Upper lobe of right lung (tissue), 1 donor: ENCODE measurements around the gene NAGS. TPM values are rescaled to one million over a fixed set of nuclear protein-coding genes. Genes with fewer than 3 reads are reported as not detected.
"Not testable (repeated sequence)": the region's sequence is repeated elsewhere in the genome, so short reads cannot be mapped to it uniquely, and the experiment has no call there.

Source experiments
- ATAC-seq: fragments of 200-7000 bp; cut with Tn5 transposase; one replicate; pipeline ENCODE4 v1.9.1; 2020; ENCODE audit warnings: mild to moderate bottlenecking, moderate library complexity
- DNase-seq: peaks from one replicate; pipeline ENCODE4 v3.0.0-alpha.2; 2020
- H3K27ac ChIP-seq: fragments of 200-600 bp; one replicate; pipeline ENCODE4 v1.8.0; 2022
- H3K27me3 ChIP-seq: fragments of 200-600 bp; one replicate; pipeline ENCODE4 v1.8.0; 2022; ENCODE audit warnings: mild to moderate bottlenecking
- H3K36me3 ChIP-seq: fragments of 200-600 bp; one replicate; pipeline ENCODE4 v1.8.0; 2022
- H3K4me1 ChIP-seq: fragments of 200-600 bp; one replicate; pipeline ENCODE4 v1.8.0; 2022
- H3K4me3 ChIP-seq: fragments of 200-600 bp; one replicate; pipeline ENCODE4 v1.8.0; 2022; ENCODE audit warnings: mild to moderate bottlenecking
- H3K9me3 ChIP-seq: fragments of 200-600 bp; one replicate; pipeline ENCODE4 v1.8.0; 2022
- CTCF ChIP-seq: fragments of 200-600 bp; IDR thresholded peaks from one replicate; pipeline ENCODE4 v1.8.0; 2022; ENCODE audit warnings: antibody characterized with exemption
- intact Hi-C: fragments of 100-400 bp; cut with DNase I; formaldehyde crosslinking; loops from one replicate; pipeline ENCODE4 v1.11.0; 2022
- total RNA-seq: library from RNA; stranded (reverse); fragmentation: NEBNext Ultra II Directional; extraction: Animal tissue kit (Norgen Biotek cat#: 25700); gene quantifications from one replicate; pipeline ENCODE4 v1.2.1, GENCODE V29; 2021
- donor health status: DM: no; HTN: yes; CAD: no; lungs with severe emphysema.

Gene NAGS
- total RNA-seq, 1 donor from 2014 or later: 7.1 TPM

GRCh38 chr17:44044071-44044470 lies 39.6 kb downstream of the NAGS start:
- peaks cover 36% of the 10 kb centered on the region for H3K4me1 ChIP-seq
- no peak for TF ChIP-seq CTCF
- no peak overlapping the region for H3K27ac ChIP-seq
- H3K9me3 ChIP-seq: no peaks in the 10 kb centered on the region
- no peaks in the 10 kb centered on the region for H3K27me3 ChIP-seq
- DNase-seq: no peak
- no peak for ATAC-seq
- H3K36me3 ChIP-seq: peaks cover 12% of the 10 kb centered on the region
- intact Hi-C loops: no loop called here
- H3K4me3 ChIP-seq: no peak overlapping the region

GRCh38 chr17:44045486-44045885 lies 41.1 kb downstream of the NAGS start:
- Histone ChIP-seq H3K36me3 (peaks cover 22% of the 10 kb centered on the region), H3K9me3 (no peaks in the 10 kb centered on the region), H3K4me3 (no peak overlapping the region), H3K4me1 (peaks cover 28% of the 10 kb centered on the region), H3K27ac (no peak overlapping the region), H3K27me3 (no peaks in the 10 kb centered on the region)
- no peak for TF ChIP-seq CTCF
- intact Hi-C loops: no loop called here
- ATAC-seq (no peak), DNase-seq (no peak)

GRCh38 chr17:44046893-44047292 lies 42.5 kb downstream of the NAGS start:
- peaks cover 36% of the 10 kb centered on the region for H3K36me3 ChIP-seq
- peaks cover 23% of the 10 kb centered on the region for H3K4me1 ChIP-seq
- ATAC-seq, H3K27me3 ChIP-seq, H3K27ac ChIP-seq, intact Hi-C loops, DNase-seq, H3K4me3 ChIP-seq, H3K9me3 ChIP-seq: not testable (repeated sequence)

GRCh38 chr17:44049294-44050060 lies 45.1 kb downstream of the NAGS start:
- ATAC-seq (no peak), DNase-seq (no peak)
- peaks cover 4% of the 10 kb centered on the region for H3K4me1 ChIP-seq
- H3K9me3 ChIP-seq: no peaks in the 10 kb centered on the region
- no peak overlapping the region for H3K27ac ChIP-seq
- no peaks in the 10 kb centered on the region for H3K27me3 ChIP-seq
- intact Hi-C loops: no loop called here
- H3K4me3 ChIP-seq: no peak overlapping the region
- TF ChIP-seq CTCF: no peak
- H3K36me3 ChIP-seq: peaks cover 50% of the 10 kb centered on the region

GRCh38 chr17:44053125-44053872 lies 48.9 kb downstream of the NAGS start:
- DNase-seq (no peak), ATAC-seq (peak; percentile 35)
- Histone ChIP-seq H3K36me3 (peaks cover 65% of the 10 kb centered on the region), H3K4me1 (no peaks in the 10 kb centered on the region), H3K27ac (no peak overlapping the region), H3K9me3 (no peaks in the 10 kb centered on the region), H3K4me3 (no peak overlapping the region), H3K27me3 (no peaks in the 10 kb centered on the region)
- intact Hi-C loops: no loop called here
- no peak for TF ChIP-seq CTCF

Other genes with a start within 250 kb of the NAGS start
- not detected for gene SOST, start 245.8 kb upstream of the NAGS start, total RNA-seq
- gene DUSP3, start 225.6 kb upstream of the NAGS start, total RNA-seq: 100.0 TPM
- not detected for gene CFAP97D1, start 224.2 kb upstream of the NAGS start, total RNA-seq
- 28.6 TPM for gene MPP3, start 171.5 kb upstream of the NAGS start, total RNA-seq
- gene CD300LG, start 157.4 kb upstream of the NAGS start, total RNA-seq: 0.81 TPM
- 0.49 TPM for gene MPP2, start 97.1 kb upstream of the NAGS start, total RNA-seq
- not detected for gene PPY, start 62.1 kb upstream of the NAGS start, total RNA-seq
- not detected for gene PYY, start 50.7 kb upstream of the NAGS start, total RNA-seq
- gene TMEM101, start 10.3 kb downstream of the NAGS start, total RNA-seq: 27.4 TPM
- 39.8 TPM for gene LSM12, start 62.0 kb downstream of the NAGS start, total RNA-seq
- 39.7 TPM for gene G6PC3, start 66.1 kb downstream of the NAGS start, total RNA-seq
- 55.3 TPM for gene HDAC5, start 119.0 kb downstream of the NAGS start, total RNA-seq
- gene HROB, start 137.3 kb downstream of the NAGS start, total RNA-seq: 0.35 TPM
- gene ASB16, start 166.1 kb downstream of the NAGS start, total RNA-seq: not detected
- gene TMUB2, start 182.3 kb downstream of the NAGS start, total RNA-seq: 38.8 TPM
- 65.0 TPM for gene ATXN7L3, start 195.3 kb downstream of the NAGS start, total RNA-seq
- 62.6 TPM for gene UBTF, start 215.1 kb downstream of the NAGS start, total RNA-seq